Activated naive CD4-positive, alpha-beta T cell treated with anti-CD3 and anti-CD28 coated beads for 36 hours (primary cell): Measurements from ENCODE around the gene CUX1. TPM values are rescaled to one million over a fixed set of nuclear protein-coding genes. Genes with fewer than 3 reads are reported as not detected.
"Not testable (repeated sequence)": the region's sequence is repeated elsewhere in the genome, so short reads cannot be mapped to it uniquely, and the experiment has no call there.

Source experiments
- CTCF ChIA-PET: fragments of 350-600 bp; sonication (Branson Sonifier 250); formaldehyde crosslinking; loops from one replicate; lab custom pipeline; 2021; ENCODE audit warnings: antibody characterized with exemption; lab: Charles Lee
- DNase-seq: peaks from one replicate; pipeline ENCODE4 v3.0.0-alpha.2; 2020
- H3K27ac Mint-ChIP-seq: one replicate; pipeline ENCODE4 v1.8.0; 2021; ENCODE audit warnings: mild to moderate bottlenecking, mixed read lengths
- H3K27me3 Mint-ChIP-seq: one replicate; pipeline ENCODE4 v1.8.0; 2021; ENCODE audit warnings: low read depth, mixed read lengths
- H3K36me3 Mint-ChIP-seq: one replicate; pipeline ENCODE4 v1.8.0; 2021; ENCODE audit warnings: low read depth, mixed read lengths
- H3K4me1 Mint-ChIP-seq: one replicate; pipeline ENCODE4 v1.8.0; 2021; ENCODE audit warnings: low read depth, mixed read lengths
- H3K4me3 Mint-ChIP-seq: one replicate; pipeline ENCODE4 v1.8.0; 2021; ENCODE audit warnings: mild to moderate bottlenecking, moderate library complexity, mixed read lengths
- H3K9me3 Mint-ChIP-seq: one replicate; pipeline ENCODE4 v1.8.0; 2021; ENCODE audit warnings: mixed read lengths
- intact Hi-C: fragments of 100-400 bp; cut with micrococcal nuclease; formaldehyde crosslinking; loops from one replicate; pipeline ENCODE4 v1.15.1; 2023
- total RNA-seq, 2 experiments: library from RNA; stranded (reverse); gene quantifications; one replicate each; pipeline ENCODE4 v1.2.3, GENCODE V29; 2021

The CUX1 gene
- total RNA-seq, 2 experiments from 2014 or later: 22.2 to 25.5 TPM

DNA sequence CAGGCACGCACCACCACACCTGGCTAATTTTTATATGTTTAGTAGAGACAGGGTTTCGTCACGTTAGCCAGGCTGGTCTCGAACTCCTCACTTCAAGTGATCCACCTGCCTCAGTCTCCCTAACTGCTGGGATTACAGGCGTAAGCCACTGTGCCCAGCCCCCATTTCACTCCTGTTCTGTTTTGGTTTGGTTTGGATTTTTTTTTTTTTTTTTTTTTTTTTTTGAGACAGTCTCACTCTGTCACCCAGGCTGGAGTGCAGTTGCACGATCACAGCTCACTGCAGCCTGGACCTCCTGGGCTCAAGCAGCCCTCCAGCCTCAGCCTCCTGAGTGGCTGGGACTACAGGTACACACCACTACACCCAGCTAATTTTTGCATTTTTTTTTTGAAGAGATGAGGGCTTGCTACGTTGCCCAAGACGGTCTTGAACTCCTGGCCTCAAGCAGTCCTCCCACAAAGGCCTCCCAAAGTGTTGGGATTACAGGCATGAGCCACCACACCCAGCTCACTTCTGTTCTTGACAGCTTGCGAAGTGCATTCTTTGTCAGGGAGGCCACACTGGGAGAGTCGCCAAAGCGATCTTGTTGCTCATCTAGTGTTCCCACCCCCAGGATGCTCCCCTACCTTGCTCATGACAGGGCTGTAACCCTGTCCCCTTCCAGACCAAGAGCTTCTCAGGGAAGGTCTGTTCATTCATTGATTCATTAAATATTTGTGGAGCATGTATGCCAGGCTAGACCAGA, 229.1 kb downstream of the CUX1 start:
- CTCF ChIA-PET: no interaction called here
- no peaks in the 10 kb centered on the region for H3K27me3 Mint-ChIP-seq
- no peak overlapping the region for H3K4me3 Mint-ChIP-seq
- peaks cover 5% of the 10 kb centered on the region for H3K36me3 Mint-ChIP-seq
- no peak overlapping the region for H3K27ac Mint-ChIP-seq
- no peak for DNase-seq
- H3K4me1 Mint-ChIP-seq: peaks cover 9% of the 10 kb centered on the region
- peaks cover 4% of the 10 kb centered on the region for H3K9me3 Mint-ChIP-seq
- intact Hi-C loops: no loop called here

DNA sequence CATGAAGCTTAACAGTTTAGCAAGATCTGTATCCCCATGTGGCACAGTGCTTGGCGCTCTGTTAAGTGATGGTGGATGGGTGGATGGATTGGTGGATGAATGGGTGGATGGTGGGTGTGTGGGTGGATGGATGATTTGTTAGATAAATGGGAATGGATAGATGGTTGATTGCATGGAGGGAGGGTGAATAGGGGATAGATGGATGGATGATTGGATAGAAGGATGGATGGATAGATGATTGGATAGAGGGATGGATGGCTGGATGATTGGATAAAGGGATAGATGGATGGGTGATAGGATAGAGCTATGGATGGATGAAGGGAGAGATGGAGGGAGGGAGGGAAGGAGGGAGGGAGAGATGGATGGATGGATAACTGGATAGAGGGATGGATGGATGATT, 229.7 kb downstream of the CUX1 start:
- CTCF ChIA-PET: no interaction called here

DNA sequence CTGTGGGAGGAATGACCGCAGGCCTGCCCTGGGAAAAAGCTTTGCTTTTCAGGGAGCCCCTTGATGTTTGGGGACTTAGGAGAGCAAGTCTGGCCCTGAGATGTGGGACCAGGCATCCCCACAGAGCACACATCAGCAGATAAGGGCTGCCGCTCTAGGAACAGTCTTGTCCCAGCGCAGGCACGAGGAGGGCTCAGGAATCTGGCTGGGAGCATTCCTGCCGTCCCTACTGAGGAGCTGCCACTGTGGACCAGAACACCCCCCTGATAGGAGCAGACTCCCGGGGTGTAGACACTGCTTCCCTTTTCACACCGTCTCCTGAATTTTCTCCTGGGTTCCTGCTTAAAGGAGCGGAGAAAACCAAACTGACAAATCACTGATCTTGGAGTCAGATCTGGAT, 232.3 kb downstream of the CUX1 start:
- Mint-ChIP-seq H3K4me1 (no peaks in the 10 kb centered on the region), H3K27ac (no peak overlapping the region), H3K9me3 (peaks cover 12% of the 10 kb centered on the region), H3K4me3 (no peak overlapping the region), H3K27me3 (no peaks in the 10 kb centered on the region), H3K36me3 (peaks cover 13% of the 10 kb centered on the region)
- intact Hi-C loops: no loop called here
- CTCF ChIA-PET: no interaction called here
- no peak for DNase-seq

More for the DNA sequence above, 229.7 kb downstream of the CUX1 start:
- H3K27me3 Mint-ChIP-seq: no peaks in the 10 kb centered on the region
- peaks cover 4% of the 10 kb centered on the region for H3K9me3 Mint-ChIP-seq
- H3K4me1 Mint-ChIP-seq: peaks cover 9% of the 10 kb centered on the region
- intact Hi-C loops: no loop called here
- DNase-seq: no peak
- peaks cover 5% of the 10 kb centered on the region for H3K36me3 Mint-ChIP-seq
- H3K27ac Mint-ChIP-seq: no peak overlapping the region
- H3K4me3 Mint-ChIP-seq: no peak overlapping the region

DNA sequence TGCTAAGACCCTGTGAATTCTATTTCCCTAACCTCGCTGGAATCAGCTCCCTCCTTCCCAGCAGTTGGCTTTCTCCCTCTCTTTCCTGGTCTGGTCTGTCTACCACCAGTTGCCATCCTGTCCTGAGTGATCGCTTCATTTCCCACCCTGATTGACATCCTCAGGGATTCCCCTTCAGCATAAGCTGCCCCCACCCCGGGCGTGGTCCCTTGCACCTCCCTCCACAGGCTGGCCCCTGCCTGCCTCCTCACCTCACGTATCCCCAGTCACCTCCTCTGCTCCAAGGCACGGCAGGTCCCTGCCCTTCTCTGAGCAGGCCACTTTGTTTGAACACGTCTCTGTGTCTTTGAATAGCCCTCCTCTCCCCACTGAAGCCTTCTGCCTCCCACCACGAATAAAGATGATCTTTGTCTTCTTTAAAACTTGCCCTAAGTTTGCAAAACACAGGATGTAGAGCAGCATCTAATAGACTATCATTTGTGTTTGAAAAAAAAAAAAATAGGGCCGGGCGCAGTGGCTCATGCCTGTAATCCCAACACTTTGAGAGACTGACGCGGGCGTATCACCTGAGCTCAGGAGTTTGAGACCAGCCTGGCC, 233.5 kb downstream of the CUX1 start:
- Mint-ChIP-seq H3K36me3 (peaks cover 13% of the 10 kb centered on the region), H3K9me3 (peaks cover 12% of the 10 kb centered on the region), H3K27me3 (no peaks in the 10 kb centered on the region), H3K4me1 (no peaks in the 10 kb centered on the region), H3K4me3 (no peak overlapping the region), H3K27ac (no peak overlapping the region)
- intact Hi-C loops: no loop called here
- CTCF ChIA-PET: no interaction called here
- no peak for DNase-seq

DNA sequence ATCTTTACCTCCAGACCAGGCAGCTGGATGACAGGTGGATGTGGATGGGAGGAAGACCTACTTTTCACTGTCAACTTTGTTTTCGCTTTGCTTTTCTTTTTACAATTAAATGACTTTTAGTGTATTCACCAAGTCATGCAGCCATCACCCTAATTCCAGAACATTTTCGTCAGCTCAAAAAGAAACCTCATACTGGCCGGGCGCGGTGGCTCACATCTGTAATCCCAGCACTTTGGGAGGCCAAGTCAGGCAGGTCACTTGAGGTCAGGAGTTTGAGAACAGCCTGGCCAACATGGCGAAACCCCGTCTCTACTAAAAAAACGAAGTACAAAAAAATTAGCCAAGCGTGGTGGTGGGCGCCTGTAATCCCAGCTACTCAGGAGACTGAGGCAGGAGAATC, 234.3 kb downstream of the CUX1 start:
- H3K27me3 Mint-ChIP-seq, CTCF ChIA-PET, intact Hi-C loops, DNase-seq, H3K4me1 Mint-ChIP-seq, H3K4me3 Mint-ChIP-seq, H3K27ac Mint-ChIP-seq: not testable (repeated sequence)
- Mint-ChIP-seq H3K9me3 (peaks cover 12% of the 10 kb centered on the region), H3K36me3 (peaks cover 13% of the 10 kb centered on the region)

DNA sequence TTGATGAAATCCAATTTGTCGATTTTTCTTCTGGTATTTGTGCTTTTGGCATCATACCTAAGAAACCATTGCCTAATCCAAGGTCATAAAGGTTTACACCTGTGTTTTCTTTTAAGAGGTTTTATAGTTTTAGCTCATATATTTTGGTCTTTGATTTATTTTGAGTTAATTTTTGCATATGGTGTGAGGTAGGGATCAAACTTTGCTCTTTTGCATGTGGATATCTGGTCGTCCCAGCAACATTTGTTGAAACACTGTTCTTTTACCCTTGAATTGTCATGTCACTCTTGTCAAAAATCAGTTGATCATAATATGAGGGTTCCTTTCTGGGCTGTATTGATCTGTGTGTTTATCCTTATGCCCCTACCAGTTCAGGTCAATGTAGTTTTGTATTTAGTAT, 236.7 kb downstream of the CUX1 start:
- no peak overlapping the region for H3K27ac Mint-ChIP-seq
- intact Hi-C loops: no loop called here
- H3K4me3 Mint-ChIP-seq: no peak overlapping the region
- no peak for DNase-seq
- peaks cover 12% of the 10 kb centered on the region for H3K9me3 Mint-ChIP-seq
- CTCF ChIA-PET: no interaction called here
- H3K27me3 Mint-ChIP-seq: no peaks in the 10 kb centered on the region
- no peaks in the 10 kb centered on the region for H3K4me1 Mint-ChIP-seq
- H3K36me3 Mint-ChIP-seq: peaks cover 15% of the 10 kb centered on the region

DNA sequence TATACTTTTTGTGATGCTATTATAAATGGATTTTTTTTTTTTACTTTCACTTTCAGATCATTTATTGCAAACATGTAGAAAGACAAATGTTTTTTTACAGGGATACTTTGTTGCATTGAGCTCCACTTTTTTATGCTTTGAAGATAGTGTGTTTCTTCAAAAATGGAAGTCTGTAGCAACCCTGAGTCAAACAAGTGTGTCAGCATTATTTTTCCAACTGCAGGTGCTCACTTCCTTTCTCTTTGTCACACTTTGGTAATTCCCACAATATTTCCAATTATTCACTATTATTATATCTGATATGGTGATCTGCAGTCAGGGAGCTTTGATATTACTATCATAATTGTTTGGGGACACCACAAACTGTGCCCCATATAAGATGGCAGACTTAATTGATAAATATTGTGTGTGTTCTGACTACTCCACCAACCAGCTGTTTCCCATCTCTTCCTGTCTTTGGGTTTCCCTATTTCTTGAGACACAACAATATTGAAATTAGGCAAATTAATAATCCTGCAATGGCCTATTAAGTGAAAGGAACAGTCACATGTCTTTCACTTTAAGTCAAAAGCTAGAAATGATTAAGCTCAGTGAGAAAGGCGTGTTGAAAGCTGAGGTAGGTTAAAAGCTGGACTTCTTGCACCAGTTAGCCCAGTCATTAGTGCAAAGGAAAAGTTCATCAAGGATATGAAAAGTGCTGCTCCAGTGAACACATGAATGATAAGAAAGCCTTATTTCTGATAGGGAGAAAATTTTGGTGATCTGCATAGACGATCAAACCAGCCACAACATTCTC, 238.0 kb downstream of the CUX1 start:
- DNase-seq: no peak
- intact Hi-C loops: no loop called here
- CTCF ChIA-PET: interaction anchor here (0.7 kb wide), 1 partner anchor 13 kb away, joined by 3 read pairs; no protein-coding TSS in a partner anchor
- Mint-ChIP-seq H3K4me1 (no peaks in the 10 kb centered on the region), H3K27ac (no peak overlapping the region), H3K9me3 (peaks cover 12% of the 10 kb centered on the region), H3K36me3 (peaks cover 15% of the 10 kb centered on the region), H3K27me3 (no peaks in the 10 kb centered on the region), H3K4me3 (no peak overlapping the region)

DNA sequence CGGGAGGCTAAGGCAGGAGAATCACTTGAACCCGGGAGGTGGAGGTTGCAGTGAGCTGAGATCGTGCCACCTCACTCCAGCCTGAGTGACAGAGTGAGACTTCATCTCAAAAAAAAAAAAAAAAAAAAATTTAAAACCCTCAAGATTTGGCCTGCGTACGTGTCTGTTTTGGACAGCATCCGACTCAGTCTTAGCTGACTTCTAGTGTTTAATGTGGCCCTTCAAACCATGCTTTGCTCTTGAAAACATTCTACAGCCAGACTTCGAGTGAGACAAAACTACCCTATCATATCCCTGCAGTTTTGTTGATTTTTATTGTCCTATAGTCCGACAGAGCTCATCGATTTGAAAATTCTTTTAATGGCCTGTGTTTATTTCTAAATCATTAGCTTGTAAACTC, 242.1 kb downstream of the CUX1 start:
- CTCF ChIA-PET: no interaction called here
- H3K9me3 Mint-ChIP-seq: peaks cover under 1% of the 10 kb centered on the region
- H3K4me3 Mint-ChIP-seq: no peak overlapping the region
- H3K27me3 Mint-ChIP-seq: no peaks in the 10 kb centered on the region
- no peak overlapping the region for H3K27ac Mint-ChIP-seq
- no peak for DNase-seq
- peaks cover 3% of the 10 kb centered on the region for H3K4me1 Mint-ChIP-seq
- H3K36me3 Mint-ChIP-seq: peaks cover 2% of the 10 kb centered on the region
- intact Hi-C loops: no loop called here

DNA sequence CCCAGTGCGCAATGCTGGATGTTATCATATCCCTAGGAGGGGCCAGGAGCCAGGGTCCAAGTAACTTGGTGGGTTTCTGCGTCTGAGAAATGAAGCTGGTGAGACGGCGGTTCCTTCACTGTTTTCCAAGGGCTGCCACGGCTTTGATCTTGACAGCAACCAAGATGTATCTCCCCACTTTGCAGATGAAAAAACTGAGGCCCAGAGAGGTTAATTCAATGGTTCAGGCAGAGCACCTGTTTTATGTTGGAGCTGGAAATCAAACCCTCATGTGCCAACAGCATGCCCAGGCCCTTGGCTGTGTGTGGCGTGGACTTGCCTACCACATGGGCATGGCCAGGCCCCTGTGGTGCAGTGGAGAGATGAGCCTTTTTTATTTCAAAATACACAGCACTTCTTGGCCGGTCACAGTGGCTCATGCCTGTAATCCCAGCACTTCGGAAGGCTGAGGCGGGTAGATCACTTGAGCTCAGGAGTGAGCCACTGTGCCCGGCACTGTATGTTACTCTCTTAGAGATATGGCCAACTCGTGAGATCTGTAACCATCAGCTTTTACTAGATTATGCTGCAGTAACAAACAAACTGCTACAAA, 244.0 kb downstream of the CUX1 start:
- CTCF ChIA-PET: no interaction called here
- Mint-ChIP-seq H3K36me3 (peaks cover 4% of the 10 kb centered on the region), H3K4me1 (peaks cover 3% of the 10 kb centered on the region), H3K27me3 (no peaks in the 10 kb centered on the region), H3K27ac (no peak overlapping the region), H3K4me3 (no peak overlapping the region), H3K9me3 (no peaks in the 10 kb centered on the region)
- intact Hi-C loops: no loop called here
- no peak for DNase-seq

DNA sequence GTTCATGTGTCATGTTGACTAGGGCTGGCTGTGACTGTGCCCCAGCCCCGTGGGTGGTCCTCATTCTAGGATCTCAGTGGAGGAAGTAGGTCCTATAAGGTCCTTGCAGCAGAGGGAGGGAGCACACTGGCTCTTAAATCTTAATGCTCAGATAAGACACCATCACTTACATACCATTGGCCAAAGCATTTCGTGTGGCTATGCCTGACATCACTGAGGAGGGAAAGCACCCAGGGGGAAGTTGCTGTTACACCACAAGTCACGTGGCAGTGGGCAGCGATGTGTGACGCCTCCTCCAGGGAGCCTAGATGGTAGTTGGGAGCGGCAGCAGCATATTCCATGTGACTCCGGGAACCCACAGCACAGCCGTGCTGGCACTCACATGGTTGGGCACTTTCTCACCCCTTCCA, 244.6 kb downstream of the CUX1 start:
- Mint-ChIP-seq H3K36me3 (peaks cover 4% of the 10 kb centered on the region), H3K9me3 (no peaks in the 10 kb centered on the region), H3K4me3 (no peak overlapping the region), H3K27ac (no peak overlapping the region), H3K27me3 (no peaks in the 10 kb centered on the region), H3K4me1 (peaks cover 3% of the 10 kb centered on the region)
- CTCF ChIA-PET: no interaction called here
- intact Hi-C loops: no loop called here
- peak; percentile 20 for DNase-seq

DNA sequence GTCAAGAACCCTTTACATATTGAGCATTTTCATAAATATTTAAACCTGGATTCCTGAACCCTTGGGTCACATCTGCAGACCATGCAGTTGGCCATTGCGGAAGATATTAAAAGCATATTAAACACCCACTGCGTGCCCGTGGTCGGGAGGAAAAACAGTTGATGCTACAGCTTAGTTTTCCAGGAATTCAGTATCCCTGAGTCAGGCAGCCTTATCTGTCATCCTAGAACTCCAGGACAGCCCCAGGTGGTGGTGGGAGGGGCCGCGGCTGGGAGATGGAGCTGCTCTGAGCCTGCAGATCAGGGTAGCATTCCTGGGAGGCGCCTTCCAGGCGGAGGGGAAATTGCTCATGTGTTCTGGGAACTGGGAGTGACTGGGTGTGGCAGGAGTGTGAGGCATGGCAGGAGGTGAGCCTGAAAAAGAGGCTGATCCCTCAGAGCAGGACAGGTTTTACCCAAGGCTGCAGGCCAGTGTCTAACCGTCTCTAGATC, 246.3 kb downstream of the CUX1 start:
- H3K4me3 Mint-ChIP-seq: no peak overlapping the region
- no peaks in the 10 kb centered on the region for H3K9me3 Mint-ChIP-seq
- CTCF ChIA-PET: interaction anchor here (0.6 to 0.9 kb wide), 2 partner anchors 28 to 417 kb away, joined by 3 to 4 read pairs; no protein-coding TSS in a partner anchor
- intact Hi-C loops: no loop called here
- peaks cover 3% of the 10 kb centered on the region for H3K4me1 Mint-ChIP-seq
- no peak for DNase-seq
- no peaks in the 10 kb centered on the region for H3K27me3 Mint-ChIP-seq
- no peak overlapping the region for H3K27ac Mint-ChIP-seq
- peaks cover 8% of the 10 kb centered on the region for H3K36me3 Mint-ChIP-seq

DNA sequence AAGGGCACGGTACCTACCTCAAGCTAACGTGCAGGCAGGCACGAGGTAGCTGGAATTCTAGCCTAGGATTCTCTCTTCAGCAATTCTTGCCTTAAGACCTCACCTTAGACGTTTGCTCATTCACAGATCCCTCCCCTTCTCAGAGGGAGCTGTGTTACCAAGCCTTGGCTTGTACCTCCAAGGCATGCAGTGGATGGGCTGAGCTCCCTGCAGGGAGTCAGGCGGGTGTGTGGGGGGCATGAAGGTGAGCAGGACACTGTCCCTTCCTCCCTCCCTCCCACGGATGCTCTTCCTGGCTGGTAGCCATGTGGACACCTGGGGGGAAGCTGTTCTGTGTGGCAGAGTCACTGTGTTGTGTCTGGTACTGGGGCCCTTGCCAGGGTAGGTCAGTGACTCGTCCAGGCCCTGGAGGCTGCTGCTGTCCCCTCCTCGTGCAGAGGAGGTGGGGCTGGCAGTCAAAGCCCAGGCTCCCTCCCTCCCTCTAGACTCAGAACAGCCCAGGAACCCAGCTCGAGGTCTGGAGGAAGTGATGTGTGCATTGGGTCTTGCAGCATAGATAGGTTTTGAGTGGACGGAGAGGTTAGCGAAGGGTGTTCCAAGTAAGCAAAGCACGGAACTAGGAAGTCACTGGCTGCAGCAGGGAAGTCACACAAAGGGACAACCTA, 247.1 kb downstream of the CUX1 start:
- Mint-ChIP-seq H3K27ac (no peak overlapping the region), H3K4me1 (peaks cover 3% of the 10 kb centered on the region), H3K36me3 (peaks cover 15% of the 10 kb centered on the region), H3K9me3 (no peaks in the 10 kb centered on the region), H3K4me3 (no peak overlapping the region), H3K27me3 (no peaks in the 10 kb centered on the region)
- intact Hi-C loops: no loop called here
- CTCF ChIA-PET: interaction anchor here (0.9 kb wide), 1 partner anchor 27 kb away, joined by 3 read pairs; no protein-coding TSS in a partner anchor
- DNase-seq: no peak
